CD4-positive, alpha-beta T cell treated with Interferon alpha-2 for 1 hour (primary cell): ENCODE measurements around the gene COL26A1.
A peak's percentile ranks its signal among the peaks of the same experiment; 100 is the strongest.
"Not testable (repeated sequence)": the region's sequence is repeated elsewhere in the genome, so short reads cannot be mapped to it uniquely, and the experiment has no call there.

Experiments
- DNase-seq, 2 donors: peaks; one replicate each; pipeline ENCODE4 v3.0.0-alpha.2; 2020 to 2022

COL26A1 gene

DNA sequence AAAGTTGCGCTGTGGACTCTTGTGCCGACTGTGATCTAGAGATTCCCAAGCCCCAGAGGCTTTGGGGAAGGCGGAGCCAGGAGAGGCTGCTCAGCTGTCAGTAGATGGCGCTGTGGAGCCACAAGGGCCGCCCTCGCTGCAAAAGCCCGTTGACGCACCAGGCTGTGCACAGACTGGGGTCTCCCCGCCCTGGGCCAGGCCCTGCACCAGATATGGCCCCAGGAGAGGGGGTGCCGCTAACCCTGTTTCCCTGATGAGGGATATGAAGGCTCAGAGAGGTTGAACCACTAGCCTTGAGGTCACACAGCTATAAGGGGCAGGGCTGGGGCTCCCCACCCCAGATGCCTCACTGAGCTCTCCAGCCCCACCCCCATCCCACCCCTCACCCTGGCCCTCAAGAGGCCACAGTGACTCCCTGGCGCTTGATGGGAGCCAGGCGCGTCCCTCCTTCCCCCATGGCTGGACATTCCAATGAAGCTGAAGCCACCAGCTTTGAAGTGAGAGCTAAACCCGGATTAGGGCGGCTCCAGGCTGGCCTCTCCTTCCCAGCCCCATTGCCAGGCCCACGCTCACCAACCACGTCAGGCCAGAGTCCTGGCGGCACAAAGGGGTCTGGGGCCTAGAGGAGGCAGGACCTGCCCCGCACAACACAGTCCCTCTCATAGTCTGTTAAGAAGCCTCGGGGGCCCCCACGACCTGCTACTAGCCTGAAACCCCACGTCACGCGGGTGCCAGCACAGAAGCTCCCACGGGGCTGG is 240.0 kb downstream of the COL26A1 start:
- peak; percentile 53 to 61 for DNase-seq

DNA sequence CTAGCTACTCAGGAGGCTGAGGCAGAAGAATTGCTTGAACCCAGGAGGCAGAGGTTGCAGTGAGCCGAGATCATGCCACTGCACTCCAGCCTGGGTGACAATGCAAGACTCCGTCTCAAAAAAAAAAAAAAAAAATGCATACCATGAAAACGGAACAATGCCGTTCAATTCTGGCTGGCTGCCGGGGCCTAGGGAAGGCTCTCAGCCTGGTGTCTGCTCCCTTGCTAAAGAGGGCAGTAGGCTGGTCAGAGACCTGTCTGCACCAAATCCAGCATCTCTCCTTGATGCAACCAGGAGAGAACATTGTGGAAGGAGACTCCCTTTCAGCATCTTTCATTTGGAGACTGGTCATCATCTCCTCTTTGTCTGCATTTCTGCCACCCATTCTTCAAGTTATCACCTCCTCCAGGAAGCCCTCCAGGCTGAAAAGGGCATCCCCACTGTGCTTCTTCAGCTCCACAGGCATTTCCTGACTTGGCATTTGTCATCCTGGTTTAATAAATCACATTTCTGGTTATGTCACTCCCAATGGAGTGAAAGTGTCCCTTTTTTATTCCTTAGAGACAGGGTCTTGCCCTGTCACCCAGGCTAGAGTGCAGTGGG is 241.8 kb downstream of the COL26A1 start:
- DNase-seq: no peak

DNA sequence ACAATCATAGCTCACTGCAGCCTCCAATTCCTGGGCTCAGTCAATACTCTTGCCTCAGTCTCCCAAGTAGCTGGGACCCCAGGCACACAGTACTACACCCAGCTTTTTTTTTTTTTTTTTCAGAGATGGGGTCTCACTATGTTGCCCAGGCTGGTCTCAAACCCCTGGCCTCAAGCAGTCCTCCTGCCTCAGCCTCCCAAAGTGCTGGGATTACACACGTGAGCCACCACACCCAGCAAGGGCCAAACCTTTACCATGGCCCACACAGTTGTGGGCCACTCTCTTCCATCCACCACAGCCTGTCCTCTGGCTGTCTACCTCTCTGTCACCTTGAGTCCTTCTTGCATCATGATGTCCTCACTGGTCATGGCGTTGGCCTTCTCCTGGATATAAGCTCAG is 242.3 kb downstream of the COL26A1 start:
- not testable (repeated sequence) for DNase-seq

DNA sequence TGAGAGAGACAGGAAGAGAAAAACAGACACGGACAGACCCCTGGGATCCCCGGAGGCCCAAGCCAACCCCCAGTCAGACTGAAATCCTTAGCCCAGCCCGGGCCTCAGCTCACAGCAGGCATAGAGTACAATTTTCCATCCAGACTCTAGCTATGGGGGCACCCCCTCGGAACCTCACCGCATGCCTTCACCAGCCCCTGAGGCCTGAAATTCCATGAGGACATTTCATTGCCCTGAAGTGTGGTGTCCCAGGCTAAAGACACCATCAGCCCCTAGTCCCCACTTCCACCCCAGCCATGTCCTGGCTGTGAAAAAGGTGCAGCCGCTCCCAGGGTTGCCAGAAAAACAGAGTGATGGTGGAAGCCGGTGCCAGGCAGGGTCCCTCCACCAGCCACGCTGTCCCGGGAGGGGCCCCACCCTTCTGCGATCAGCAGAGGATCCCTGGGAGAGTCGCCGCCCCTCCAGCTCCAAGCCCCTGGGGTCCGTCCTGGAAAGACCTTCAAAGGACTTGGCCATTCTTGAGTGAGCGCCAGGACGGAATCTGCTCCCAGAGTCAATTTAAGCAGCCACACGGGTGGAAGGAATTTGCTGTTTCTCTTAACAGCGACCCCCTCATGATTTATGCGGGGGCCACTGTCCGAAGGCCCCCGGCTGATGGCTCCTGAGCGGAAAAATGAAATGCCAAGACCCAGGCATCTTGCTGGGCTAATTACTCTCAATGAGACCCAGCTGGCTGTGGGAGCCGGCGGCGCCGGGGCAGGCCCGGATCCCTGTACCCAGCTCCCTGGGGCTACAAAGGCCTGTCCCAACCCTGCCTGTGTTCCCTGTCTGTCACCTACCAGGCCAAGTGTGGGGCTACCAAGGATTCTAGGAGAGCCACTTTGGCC is 243.2 kb downstream of the COL26A1 start:
- no peak for DNase-seq

DNA sequence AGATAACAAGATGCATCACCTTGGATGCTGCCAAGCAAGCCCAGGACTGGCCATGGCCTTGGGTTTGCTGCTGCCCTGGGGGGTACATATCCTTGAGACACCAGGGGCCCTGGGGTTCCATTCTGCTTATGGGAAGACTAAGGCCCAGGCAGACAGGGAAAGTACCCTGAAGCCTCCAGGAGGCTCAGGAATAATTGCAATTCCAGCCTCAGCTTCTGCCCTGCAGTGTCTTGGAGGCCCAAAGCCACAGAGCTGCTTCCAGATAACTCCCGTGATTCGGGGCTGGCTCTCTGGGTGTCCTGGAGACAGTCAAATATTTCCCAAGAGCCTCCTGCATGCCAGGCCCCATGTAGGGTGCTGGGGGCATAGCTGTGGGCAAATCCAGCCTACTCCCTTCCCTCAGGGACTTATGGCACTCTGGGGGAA is 243.8 kb downstream of the COL26A1 start:
- DNase-seq: no peak
